GM12891 (cell line): ENCODE results near the gene SAG.

Experiments
- POLR2A ChIP-seq: IDR thresholded peaks from 2 replicates; pipeline ENCODE4 v1.6.1; 2011; ENCODE audit warnings: low read depth, low read length, control low read depth
- POLR2AphosphoS5 ChIP-seq: IDR thresholded peaks from 2 replicates; pipeline ENCODE4 v1.6.1; 2011; ENCODE audit warnings: low read depth, low read length, control low read depth
- SPI1 ChIP-seq: IDR thresholded peaks from 2 replicates; pipeline ENCODE4 v1.6.1; 2011; ENCODE audit warnings: low read depth, low read length, control low read depth
- TAF1 ChIP-seq: IDR thresholded peaks from 2 replicates; pipeline ENCODE4 v1.6.1; 2011; ENCODE audit warnings: low read depth, low read length, control low read depth

GRCh38 chr2:233271693-233272092 is 35.9 kb upstream of the SAG start:
- TF ChIP-seq POLR2A (no peak), TAF1 (no peak), POLR2AphosphoS5 (no peak), SPI1 (no peak)
